Adipose tissue (tissue), 3 donors: ENCODE results near the gene PVALB. TPM values are rescaled to one million over a fixed set of nuclear protein-coding genes. Genes with fewer than 3 reads are reported as not detected.

ENCODE experiments used
- H3K27ac ChIP-seq: one replicate; pipeline ENCODE4 v1.5.1; 2013; ENCODE audit warnings: low read depth, low read length
- WGBS, 3 donors: extraction: QIAGEN DNeasy Blood & Tissue Kit; methylation state at CpG; one replicate each; pipeline ENCODE4 v1.1.7; 2013; 5-methylcytosine and 5-hydroxymethylcytosine counted together
- polyA plus RNA-seq, 3 donors: library from polyadenylated mRNA; stranded (reverse); fragments of 200-250 nt; gene quantifications; one replicate each; pipeline ENCODE4 v1.2.3, GENCODE V29; 2013
- donor health status: healthy with polysubstance abuse.
- donor health status: Bipolar disorder and iron deficiency.
- donor health status: healthy.

The PVALB gene
- polyA plus RNA-seq, 3 donors: not detected

DNA sequence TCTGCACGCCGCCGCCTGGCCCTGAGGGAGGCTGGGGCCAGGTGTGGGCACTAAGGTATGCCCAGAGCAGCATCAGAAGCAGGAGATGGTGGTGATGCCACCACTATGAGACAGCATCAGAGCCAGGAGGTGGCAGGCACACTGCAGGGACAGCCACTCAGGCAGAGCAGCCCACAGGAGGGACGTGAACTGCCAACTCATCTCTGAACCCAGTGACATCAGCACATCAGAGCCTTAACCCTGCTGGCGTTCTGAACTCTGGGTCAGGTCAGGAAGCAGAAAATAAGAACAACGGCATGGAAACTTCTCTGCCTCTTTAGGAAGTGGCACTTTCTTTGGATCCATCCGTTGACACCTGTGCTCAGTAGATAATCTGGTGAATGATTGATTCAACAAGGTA is 26.2 kb downstream of the PVALB start:
- WGBS, 3 donors: 32 to 53% (median 46%) methylated on average over 7 of the region's 7 CpGs
- no peak overlapping the region for H3K27ac ChIP-seq

DNA sequence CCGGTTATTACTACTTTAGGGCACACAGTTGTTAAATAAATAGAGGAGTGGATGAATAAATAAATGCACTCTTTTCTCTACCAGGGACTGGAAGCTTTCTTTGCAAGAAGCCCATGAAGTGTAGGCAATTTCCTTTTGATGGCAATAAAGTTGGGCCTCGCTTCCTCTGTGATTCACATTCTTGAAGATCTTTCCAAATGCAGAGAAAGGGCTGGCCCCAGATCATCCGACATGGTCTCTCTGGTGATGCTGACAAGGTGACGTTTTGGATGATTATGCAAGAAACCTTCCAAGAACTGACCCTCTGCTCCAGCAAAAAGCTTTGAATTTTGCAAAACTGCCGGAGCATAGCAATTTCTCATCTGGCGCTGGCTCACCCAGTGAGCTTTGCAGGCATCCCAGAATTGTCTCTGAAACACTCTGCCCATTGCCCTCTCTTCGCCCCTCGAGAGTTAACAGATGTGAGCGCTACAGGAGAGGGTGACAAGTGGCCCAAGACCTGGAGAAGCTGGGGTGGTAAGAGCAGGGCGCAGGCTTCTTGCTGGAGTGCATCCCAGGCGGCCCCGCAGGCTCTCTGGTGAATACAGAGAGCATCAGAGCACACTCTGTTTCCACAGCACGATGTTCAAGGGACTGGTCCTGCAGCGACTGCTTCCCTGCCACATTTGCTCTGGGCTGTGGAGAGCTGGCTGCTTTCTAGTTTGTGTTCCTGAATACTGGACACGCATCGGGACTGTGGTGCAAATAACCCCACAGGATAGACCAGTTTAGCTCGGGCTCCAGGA is 29.4 kb downstream of the PVALB start:
- 55 to 75% (median 62%) methylated on average over 17 of the region's 17 CpGs for whole genome bisulfite sequencing, 3 donors
- H3K27ac ChIP-seq: no peak overlapping the region

DNA sequence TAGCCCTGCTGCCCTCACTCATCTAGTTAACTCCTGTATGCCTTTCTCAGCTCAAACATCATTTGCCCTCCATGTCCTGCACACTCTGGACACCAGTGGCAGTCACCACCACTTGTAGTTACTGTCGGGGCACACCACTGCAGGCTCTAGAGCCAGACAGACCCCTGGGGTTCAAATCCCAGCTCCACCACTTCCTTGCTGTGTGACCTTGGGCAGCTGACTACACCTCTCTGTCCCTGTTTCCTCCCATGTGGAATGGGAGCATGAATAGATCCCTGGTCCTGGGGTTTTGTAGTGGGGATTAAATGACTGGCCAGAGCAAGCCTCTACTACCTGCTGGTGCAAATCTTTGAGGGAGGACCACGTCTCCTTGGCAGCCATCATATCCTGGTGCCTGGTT is 33.1 kb downstream of the PVALB start:
- 70 to 91% (median 77%) methylated on average over 2 of the region's 2 CpGs for WGBS, 3 donors

DNA sequence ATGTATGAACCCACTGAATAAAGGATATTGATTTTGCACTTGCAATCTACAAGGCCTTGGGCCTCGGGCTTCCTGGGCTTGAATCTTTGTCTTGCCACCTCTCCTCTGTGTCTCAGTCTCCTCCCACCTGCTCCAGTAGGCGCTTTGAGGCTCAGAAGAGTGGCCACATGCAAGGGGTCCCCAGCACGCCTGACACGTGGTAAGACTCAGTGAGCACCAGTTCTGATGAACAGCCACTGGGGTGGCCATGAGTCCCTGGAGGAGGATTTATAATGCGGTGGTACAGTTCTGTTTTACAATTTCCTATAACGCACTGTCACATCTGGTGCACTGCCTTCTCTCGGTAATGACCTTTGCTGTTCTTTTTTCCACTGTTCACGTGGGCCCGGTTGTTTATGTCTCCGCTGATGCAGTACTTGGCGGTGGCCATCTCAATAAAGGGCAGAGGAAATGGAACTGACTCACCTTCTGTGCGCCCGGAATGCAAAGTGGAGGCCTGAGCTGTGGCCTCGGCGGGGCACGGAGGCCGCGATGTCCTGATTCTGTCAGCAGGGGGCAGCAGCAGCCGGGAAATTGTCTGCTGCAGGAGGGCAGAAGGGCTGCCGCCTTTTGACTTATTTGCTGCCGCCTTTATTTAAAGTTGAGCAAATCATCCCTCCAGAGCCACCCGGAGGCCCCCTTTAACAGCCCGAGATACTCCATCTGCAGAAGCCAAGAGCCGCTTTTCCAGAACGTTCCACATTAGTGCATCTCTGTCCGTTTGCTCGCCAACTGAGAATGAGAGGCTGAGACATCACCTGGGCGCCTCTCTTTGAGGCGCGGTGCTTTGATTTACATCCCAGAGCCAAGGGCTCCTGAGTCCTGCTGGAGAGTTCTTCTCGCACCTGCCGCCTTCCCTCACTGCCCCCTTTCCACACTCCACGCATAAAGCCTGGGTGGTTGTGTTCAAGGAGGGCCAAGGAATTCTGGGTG is 34.9 kb downstream of the PVALB start:
- 22 to 23% (median 22%) methylated on average over 33 of the region's 33 CpGs for WGBS, 3 donors

More for the DNA sequence above, 33.1 kb downstream of the PVALB start:
- H3K27ac ChIP-seq: no peak overlapping the region

DNA sequence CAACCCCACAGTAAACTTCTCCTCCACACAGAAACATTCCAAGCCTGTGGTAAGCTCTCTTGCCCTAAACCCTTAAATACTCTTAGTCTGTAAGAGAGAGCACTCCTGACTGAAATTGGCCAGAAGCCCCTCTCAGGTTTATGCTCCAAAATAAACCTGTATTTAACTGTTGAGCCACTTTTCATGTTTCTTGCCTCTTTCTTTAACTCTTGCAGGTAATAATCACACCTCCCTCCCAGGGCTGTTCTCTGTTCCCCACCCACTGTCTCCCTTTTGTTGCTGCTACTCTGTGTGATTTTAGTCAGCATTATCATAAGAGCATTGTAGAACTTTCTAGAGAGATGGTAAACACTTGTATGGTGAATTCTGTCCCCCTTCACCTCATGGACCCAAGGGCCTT is 38.8 kb downstream of the PVALB start:
- no peak overlapping the region for H3K27ac ChIP-seq

More for the DNA sequence above, 34.9 kb downstream of the PVALB start:
- H3K27ac ChIP-seq: no peak overlapping the region

DNA sequence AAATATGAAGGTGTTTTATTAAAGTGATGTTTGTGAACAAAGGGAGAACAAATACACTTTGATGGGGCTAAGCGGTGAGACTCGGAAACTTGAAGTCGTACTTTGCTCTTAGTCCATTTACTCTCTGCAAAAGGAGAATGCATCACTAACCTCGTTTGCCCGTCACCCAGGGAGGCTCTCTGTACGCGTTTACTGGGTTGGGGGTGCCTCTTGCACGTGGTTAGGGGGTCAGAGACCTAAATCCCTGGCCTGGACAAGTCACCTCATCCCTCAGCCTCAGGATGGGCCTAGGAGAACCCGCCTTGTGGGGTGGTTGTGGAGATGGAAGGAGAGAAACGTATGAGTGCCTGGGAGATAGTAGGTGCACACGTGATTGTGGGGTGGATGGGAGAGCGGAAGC is 40.1 kb downstream of the PVALB start:
- WGBS, 3 donors: 57 to 73% (median 57%) methylated on average over 12 of the region's 12 CpGs
- H3K27ac ChIP-seq: no peak overlapping the region

DNA sequence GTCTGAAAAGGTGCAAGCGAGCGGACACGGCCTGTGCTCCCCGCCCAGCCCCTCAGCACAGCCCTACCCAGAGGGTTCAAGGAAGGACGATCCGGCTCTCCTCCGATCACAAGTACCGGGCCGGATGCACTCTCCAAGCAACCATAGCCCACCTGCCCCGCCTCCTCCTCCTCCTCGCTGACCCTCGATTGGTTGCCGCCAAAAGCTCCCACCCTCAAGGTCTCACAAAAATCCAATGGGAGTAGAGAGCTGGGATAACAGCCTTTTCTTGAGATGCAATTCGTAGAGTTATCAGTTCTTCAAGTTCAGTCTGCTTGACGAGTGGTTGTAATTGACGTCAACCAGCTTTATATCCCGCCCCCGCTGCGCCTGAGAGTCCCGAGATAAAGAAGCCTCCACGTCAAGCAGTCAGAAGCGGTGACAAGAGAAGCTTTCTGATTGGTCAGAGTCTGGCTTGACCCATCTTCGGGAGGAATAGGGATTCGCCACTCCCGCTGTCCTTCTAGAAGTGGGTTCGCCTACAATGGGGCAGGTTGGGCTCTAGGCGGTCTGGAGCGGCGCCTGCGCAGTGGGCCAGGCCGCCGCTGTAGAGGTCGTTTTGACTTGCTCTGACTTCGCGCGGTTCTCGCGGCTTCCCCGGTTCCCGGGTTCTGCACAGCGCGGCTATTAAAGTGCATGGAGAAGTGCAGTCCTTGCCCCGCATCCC is 40.7 kb downstream of the PVALB start, which contains the start of gene IFT27:
Gene IFT27 (minus strand): TSS at position 156 of the 706 bp plus-strand sequence. CDS start 412 bp downstream, outside the sequence.
- WGBS, 3 donors: 0 to 1% (median 0%) methylated on average over 43 of the region's 43 CpGs
- no peak within 1 kb of the TSS for H3K27ac ChIP-seq

DNA sequence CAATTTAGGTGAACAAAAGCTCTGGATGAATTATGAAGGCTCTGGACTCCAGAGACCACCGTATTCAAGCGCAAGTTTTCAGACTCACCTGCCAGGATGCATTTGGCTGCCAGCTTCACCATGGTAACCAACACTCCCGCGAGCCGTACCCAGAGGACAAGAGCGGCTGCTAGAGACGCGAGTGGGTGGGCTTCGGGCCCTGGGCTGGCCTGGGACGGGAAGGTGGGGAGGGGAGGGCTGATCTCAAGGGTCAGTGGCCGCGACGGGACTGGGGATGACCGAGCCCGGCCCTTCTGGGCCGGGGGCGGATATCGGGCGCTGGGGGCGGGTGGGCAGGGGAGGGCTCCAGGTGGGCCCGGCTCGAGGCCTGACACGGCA is 41.3 kb downstream of the PVALB start:
- no peak overlapping the region for H3K27ac ChIP-seq
- 0 to 1% (median 1%) methylated on average over 20 to 23 of the region's 23 CpGs for WGBS, 3 donors

DNA sequence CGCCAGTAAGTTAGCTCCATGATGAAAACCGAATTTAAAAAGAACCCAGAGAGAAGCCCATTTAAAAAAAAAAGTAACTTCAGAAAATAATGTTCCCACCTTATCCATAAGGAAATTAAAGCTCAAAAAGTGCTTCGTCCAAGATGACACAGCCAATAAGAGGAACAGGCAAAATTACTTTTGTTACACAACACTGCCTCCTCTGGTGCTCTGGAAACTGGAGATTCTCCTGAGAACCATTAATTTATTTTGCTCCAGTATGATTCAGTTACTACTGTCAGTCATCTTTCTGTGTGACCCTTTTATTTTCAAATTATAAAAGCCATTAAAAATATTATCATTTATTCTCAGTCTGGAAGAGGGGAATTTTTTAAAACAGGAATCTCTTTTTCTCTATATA is 42.9 kb downstream of the PVALB start:
- no peak overlapping the region for H3K27ac ChIP-seq
- WGBS, 3 donors: 66 to 74% (median 73%) methylated on average over 3 of the region's 3 CpGs

DNA sequence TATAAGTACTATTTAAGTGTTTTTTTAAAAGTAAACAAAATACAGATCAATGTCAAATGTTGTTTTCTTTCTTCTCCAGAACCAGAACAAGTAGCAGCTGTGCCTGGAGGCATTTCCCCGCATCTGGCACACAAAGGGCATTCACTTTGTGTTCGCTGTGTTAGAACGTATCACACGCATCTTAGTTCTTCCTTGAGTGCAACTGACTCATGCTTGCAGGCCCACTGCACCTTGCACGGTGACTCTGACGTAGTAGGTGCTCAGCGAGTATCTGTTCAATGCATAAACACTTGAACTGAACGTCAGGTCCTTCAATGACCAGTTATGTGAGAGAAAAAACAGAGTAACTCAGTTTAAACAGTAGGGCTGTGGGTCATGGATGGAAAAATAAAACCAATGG is 44.4 kb downstream of the PVALB start:
- no peak overlapping the region for H3K27ac ChIP-seq
- WGBS, 3 donors: 89 to 94% (median 92%) methylated on average over 8 of the region's 8 CpGs

DNA sequence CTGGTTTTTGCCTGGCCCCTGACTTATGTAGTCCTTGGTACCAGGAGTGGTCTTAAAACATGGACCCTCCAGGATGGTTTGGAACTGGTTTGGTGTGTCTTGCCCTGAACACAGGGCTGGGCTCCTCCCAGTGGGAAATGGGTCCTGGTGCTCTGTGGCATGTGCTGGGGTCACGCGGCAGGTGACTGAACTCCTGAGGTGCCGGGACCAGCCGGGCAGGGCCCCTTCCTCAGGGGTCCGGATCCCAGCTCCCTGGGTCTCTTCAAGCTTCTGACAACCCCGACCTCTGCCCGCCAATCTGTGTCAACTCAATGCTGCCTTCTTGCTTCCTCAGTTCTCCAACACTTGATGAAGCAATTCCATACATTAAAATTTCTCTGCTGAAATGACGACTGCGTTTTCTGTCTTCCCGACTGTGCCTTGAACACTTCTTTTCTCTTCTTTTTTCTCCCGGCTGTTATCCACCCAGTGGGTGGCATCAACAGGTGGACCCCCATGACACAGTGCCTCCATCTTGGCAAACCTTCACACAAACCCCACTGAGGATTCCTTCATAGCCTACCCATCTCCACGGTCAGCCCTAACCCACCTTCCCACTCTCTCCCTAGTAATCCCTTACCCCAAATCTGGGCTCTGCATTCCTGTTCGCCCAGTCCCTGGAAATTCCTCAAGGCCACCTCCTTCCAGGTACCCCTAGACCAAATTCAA is 45.3 kb downstream of the PVALB start:
- H3K27ac ChIP-seq: no peak overlapping the region
- 93 to 95% (median 95%) methylated on average over 13 of the region's 13 CpGs for WGBS, 3 donors

DNA sequence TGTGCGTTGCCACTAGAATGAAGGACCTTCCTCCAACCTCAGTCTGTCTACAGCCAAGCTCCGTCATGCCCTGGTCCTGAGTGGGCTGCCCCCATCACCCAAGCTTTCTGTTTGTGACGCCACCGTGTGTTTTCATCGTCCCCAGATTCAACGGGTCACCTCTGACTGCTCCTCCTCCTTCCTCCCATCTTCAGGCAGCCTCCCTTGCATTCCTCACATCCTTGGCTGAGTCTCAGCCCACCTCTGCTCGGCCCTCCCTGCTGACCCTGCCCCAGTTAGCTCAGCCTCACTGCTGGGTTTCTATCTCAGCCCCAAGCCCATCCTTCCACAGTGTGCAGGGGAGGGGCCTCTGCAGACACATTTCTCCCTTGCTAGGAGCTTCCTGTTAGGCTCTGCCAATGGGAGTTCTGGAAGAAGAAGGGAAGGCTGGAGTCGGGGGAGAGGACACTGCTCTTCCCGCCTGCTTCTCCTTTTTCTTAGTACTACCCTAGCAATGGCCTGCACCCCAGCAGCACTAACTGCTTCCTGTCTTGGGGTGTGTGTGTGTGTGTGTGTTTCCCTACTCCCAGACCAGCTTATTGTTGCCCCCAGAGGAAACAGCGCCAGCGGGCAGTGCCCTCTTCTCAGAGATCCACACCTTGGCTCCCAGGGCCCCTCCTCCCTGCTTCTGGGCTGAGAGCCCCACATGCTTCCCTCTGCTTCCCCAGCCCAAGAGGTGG is 46.2 kb downstream of the PVALB start:
- no peak overlapping the region for H3K27ac ChIP-seq
- WGBS, 3 donors: 41 to 70% (median 46%) methylated on average over 11 of the region's 11 CpGs

DNA sequence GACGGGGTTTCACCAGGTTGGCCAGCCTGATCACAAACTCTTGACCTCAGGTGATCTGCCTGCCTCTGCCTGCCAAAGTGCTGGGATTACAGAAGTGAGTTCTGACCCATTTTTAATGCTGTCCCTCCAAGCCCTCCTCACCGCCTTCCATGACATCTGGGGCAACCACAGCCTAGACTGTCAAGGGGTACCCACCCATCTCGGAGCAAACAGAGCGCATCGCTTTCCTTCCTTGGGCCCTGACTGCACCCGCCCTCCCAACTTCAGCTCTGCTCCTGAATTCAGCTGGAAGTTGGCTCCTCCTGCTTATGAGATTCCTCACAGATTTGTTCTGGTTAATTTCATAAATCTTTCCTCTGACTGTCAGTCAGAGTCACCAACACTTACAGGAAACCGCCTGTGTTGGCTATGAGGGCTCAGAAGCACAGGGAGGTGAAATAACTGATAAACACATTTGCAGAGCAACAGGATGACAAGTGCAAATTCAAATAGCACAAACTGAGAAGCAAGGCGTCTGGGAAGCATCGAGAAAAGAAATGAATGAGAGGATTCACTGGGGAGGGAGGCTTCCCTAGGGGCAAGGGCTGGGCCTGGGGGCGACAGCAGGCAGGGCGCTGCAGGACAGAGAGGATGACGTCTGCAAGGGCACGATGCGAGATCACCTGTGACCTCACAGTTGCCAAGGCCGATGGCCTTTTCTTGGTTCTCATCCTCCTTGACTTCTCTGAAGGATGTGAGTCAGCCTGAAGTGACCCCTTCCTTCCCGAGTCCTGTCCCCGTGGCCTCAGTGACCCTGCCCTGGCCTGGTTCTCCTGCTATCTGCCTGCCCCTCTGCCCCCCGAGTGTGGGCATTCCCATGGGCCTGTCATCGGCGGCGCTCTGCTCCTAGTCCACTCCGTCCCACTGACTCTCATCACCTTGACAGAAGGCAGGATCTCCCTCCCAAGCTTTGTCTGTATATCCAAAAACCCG is 47.0 kb downstream of the PVALB start:
- H3K27ac ChIP-seq: no peak overlapping the region
- 59 to 81% (median 62%) methylated on average over 22 to 23 of the region's 23 CpGs for WGBS, 3 donors

DNA sequence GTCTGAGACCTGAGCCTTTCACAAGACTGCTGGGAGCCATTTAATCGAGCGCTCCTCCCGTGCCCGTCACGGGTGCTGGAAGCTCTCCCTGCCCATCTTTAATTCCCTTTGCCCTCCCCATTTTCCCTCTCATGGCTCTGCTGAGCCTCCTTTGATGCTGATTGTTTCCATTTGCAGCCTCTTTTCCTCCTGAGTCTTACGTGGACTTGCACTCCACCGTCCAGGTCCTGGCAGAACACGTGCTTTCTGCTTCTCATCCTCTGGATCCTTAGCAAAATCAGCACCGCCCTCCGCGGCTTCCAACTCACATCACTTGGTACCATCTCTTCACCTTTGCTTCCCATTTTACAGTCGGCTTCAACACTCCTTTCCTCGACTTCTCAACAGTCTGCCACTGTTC is 48.2 kb downstream of the PVALB start:
- 89 to 96% (median 94%) methylated on average over 13 of the region's 13 CpGs for WGBS, 3 donors
- H3K27ac ChIP-seq: no peak overlapping the region

DNA sequence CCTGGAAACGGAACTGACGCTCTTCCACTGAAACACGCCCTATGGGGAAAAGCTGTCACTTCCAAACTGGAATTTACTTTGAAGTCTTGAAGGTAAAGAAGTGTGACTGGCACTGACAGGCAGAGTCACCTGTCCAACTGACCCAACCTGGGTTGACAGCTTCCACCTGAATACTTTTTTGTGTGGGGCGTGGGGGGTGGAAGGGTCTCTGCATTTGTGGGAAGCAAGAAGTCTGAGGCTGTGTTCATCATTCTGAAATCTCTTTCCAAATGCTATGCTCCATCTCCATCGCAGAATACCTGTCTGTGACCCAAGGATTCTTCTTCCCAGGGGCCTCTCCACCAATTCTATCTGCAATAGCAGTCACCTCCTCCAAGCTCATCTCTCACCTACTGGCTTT is 48.7 kb downstream of the PVALB start:
- no peak overlapping the region for H3K27ac ChIP-seq
- WGBS, 3 donors: 91 to 97% (median 96%) methylated on average over 5 of the region's 5 CpGs

DNA sequence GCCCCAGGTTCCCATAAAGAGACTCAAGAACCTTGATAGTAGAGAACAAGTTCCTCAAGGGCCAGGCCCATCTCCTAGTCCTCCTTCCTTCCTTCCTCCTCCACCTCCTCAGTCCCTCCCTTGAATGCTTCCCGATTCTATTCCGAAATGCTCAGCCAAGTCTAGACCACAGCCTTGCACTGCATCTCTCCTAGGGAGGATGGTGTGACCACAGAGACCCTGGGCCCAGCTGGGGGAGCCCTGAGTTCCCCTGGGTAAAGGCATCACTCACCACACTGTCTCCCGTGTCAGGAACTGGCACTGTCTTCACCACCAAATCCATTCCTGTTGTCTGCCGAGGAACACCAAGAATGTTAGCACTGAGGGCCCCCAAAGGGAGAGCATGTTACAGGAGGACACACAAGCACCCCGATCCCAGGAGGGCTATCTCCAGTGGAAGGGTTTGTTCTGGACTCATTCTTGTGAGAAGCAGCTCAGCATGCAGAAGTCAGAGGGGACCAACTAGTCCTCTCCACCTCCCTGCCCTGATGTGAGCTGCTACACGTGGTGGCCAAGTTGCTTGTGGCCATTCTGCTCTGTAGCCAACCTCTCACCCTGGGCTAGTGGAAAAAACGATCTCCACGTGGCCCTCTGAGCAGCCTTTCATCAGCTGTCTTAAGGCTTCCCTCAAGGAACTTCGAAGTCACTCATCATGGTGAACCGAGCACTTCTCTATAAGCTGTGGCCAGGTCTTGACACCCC is 49.6 kb downstream of the PVALB start:
- WGBS, 3 donors: 88 to 94% (median 89%) methylated on average over 10 of the region's 10 CpGs

More for the DNA sequence above, 49.6 kb downstream of the PVALB start:
- no peak overlapping the region for H3K27ac ChIP-seq
